HCT116 (cell line): ENCODE data around the gene MCF2L. TPM values are rescaled to one million over a fixed set of nuclear protein-coding genes. Genes with fewer than 3 reads are reported as not detected.

Experiments
- ATAC-seq: fragments of 200-7000 bp; cut with Tn5 transposase; 2 replicates; pipeline ENCODE4 v1.9.1; 2020; ENCODE audit warnings: mild to moderate bottlenecking, moderate library complexity
- BruUV-seq: library from RNA; stranded (reverse); fragments of 400-500 nt; replicated peaks from 2 replicates; lab custom pipeline; 2021; lab: Mats Ljungman, UMichigan
- CTCF ChIA-PET: fragments of 300-600 bp; sonication (Branson Sonifier 250); formaldehyde crosslinking; loops from one replicate; lab custom pipeline; 2021; ENCODE audit warnings: antibody characterized with exemption; lab: Charles Lee
- POLR2A ChIA-PET: fragments of 300-600, 350-600 bp; sonication (Branson Sonifier 250); formaldehyde crosslinking; loops from one replicate; lab custom pipeline; 2021; ENCODE audit warnings: antibody characterized with exemption; lab: Charles Lee
- RAD21 ChIA-PET, 2 experiments: fragments of 300-600 bp; sonication (Branson Sonifier 250); formaldehyde crosslinking; loops; one replicate each; lab custom pipeline; 2023; ENCODE audit warnings: low total read pairs in 2 of 2; ENCODE audit not compliant: uncharacterized antibody in 2 of 2, unreplicated experiment in 2 of 2, low non-redundant PET in 1 of 2; lab: Charles Lee
- DNase-seq: peaks from one replicate; pipeline ENCODE4 v3.0.0-alpha.2; 2010; ENCODE audit warnings: low read depth, low spot score
- H2AFZ ChIP-seq: fragments of 200-600 bp; shearing (Covaris generic), sonication (generic); 2 replicates; pipeline ENCODE4 v1.6.1; 2017; ENCODE audit warnings: low read depth, mixed run types, mixed read lengths, antibody characterized with exemption, low read length; ENCODE audit not compliant: poor library complexity, severe bottlenecking
- H3K27ac ChIP-seq: 2 replicates; pipeline ENCODE4 v1.5.1; 2012; ENCODE audit warnings: low read depth, low read length
- H3K27me3 ChIP-seq: fragments of 200-600 bp; sonication (generic); 2 replicates; pipeline ENCODE4 v1.6.1; 2016; ENCODE audit warnings: mixed run types, low read length, mixed read lengths; ENCODE audit not compliant: insufficient read depth
- H3K36me3 ChIP-seq, 2 experiments: fragments of 200-500 bp in 1 of 2; fragments of 200-600 bp in 1 of 2; sonication (Bioruptor generic) in 1 of 2; sonication (generic) in 1 of 2; 2 replicates each; pipeline versions ENCODE4 v1.5.1 to v1.6.1; 2014 to 2016; ENCODE audit warnings: low read length in 2 of 2, inconsistent platforms in 1 of 2, mixed read lengths in 1 of 2, mixed run types in 1 of 2; ENCODE audit not compliant: insufficient read depth in 2 of 2, control insufficient read depth in 1 of 2
- H3K4me1 ChIP-seq, 2 experiments: fragments of 200-600 bp in 1 of 2; sonication (generic) in 1 of 2; 2 replicates each; pipeline versions ENCODE4 v1.5.1 to v1.6.1; 2012 to 2017; ENCODE audit warnings: low read length in 2 of 2, inconsistent platforms in 1 of 2, mild to moderate bottlenecking in 1 of 2, mixed read lengths in 1 of 2, mixed run types in 1 of 2, moderate library complexity in 1 of 2; ENCODE audit not compliant: insufficient read depth in 2 of 2, control insufficient read depth in 1 of 2
- H3K4me2 ChIP-seq: fragments of 200-600 bp; sonication (generic); 2 replicates; pipeline ENCODE4 v1.6.1; 2017; ENCODE audit warnings: mixed run types, low read length, mixed read lengths
- H3K4me3 ChIP-seq, 2 experiments: fragments of 200-600 bp in 1 of 2; sonication (generic) in 1 of 2; replicated peaks in 1 of 2; 2 replicates each; pipeline ENCODE4 v1.5.1; 2011 to 2016; ENCODE audit warnings: low read length in 2 of 2, control low read depth in 1 of 2, low read depth in 1 of 2, mild to moderate bottlenecking in 1 of 2, mixed read lengths in 1 of 2, mixed run types in 1 of 2
- H3K79me2 ChIP-seq: fragments of 200-600 bp; sonication (generic); 2 replicates; pipeline ENCODE4 v1.6.1; 2017; ENCODE audit warnings: mild to moderate bottlenecking, mixed run types, low read length, moderate library complexity, mixed read lengths; ENCODE audit not compliant: insufficient read depth
- H3K9ac ChIP-seq: fragments of 200-600 bp; sonication (generic); 2 replicates; pipeline ENCODE4 v1.6.1; 2016; ENCODE audit warnings: low read length, mixed read lengths
- H3K9me2 ChIP-seq: fragments of 200-600 bp; sonication (generic), shearing (Covaris generic); 2 replicates; pipeline ENCODE4 v1.6.1; 2017; ENCODE audit warnings: mixed run types, mild to moderate bottlenecking, moderate library complexity; ENCODE audit not compliant: insufficient read depth
- H3K9me3 ChIP-seq, 2 experiments: fragments of 200-500 bp in 1 of 2; fragments of 200-600 bp in 1 of 2; sonication (Bioruptor generic) in 1 of 2; sonication (generic) in 1 of 2; 2 replicates each; pipeline ENCODE4 v1.6.1; 2014 to 2017; ENCODE audit warnings: low read length in 2 of 2, mixed read lengths in 2 of 2, inconsistent platforms in 1 of 2, low read depth in 1 of 2, mild to moderate bottlenecking in 1 of 2, mixed run types in 1 of 2, moderate library complexity in 1 of 2; ENCODE audit not compliant: control insufficient read depth in 1 of 2, insufficient read depth in 1 of 2
- H4K20me1 ChIP-seq: fragments of 200-600 bp; sonication (generic), shearing (Covaris generic); 2 replicates; pipeline ENCODE4 v1.6.1; 2017; ENCODE audit warnings: mixed run types, mild to moderate bottlenecking, moderate library complexity; ENCODE audit not compliant: insufficient read depth
- ATF3 ChIP-seq: IDR thresholded peaks from 2 replicates; pipeline ENCODE4 v1.6.1; 2012
- CEBPB ChIP-seq: IDR thresholded peaks from 2 replicates; pipeline ENCODE4 v1.6.1; 2012; ENCODE audit warnings: low read depth
- EGR1 ChIP-seq: IDR thresholded peaks from 2 replicates; pipeline ENCODE4 v1.6.1; 2012; ENCODE audit warnings: low read depth
- FOSL1 ChIP-seq: IDR thresholded peaks from 2 replicates; pipeline ENCODE4 v1.6.1; 2012; ENCODE audit warnings: low read depth
- MAX ChIP-seq: IDR thresholded peaks from 2 replicates; pipeline ENCODE4 v1.6.1; 2012
- RAD21 ChIP-seq: IDR thresholded peaks from 2 replicates; pipeline ENCODE4 v1.6.1; 2012; ENCODE audit warnings: low read depth, mild to moderate bottlenecking
- SP1 ChIP-seq: IDR thresholded peaks from 2 replicates; pipeline ENCODE4 v1.6.1; 2012; ENCODE audit warnings: low read depth
- SRF ChIP-seq: IDR thresholded peaks from 2 replicates; pipeline ENCODE4 v1.6.1; 2012; ENCODE audit warnings: low read depth
- TCF7L2 ChIP-seq: IDR thresholded peaks from 2 replicates; pipeline ENCODE4 v1.7.0; 2011; ENCODE audit warnings: borderline replicate concordance, inconsistent platforms; ENCODE audit not compliant: insufficient read depth, insufficient read length; ENCODE audit errors: extremely low read depth
- YY1 ChIP-seq: IDR thresholded peaks from 2 replicates; pipeline ENCODE4 v1.6.1; 2011; ENCODE audit warnings: low read length, low read depth, moderate library complexity, mild to moderate bottlenecking; ENCODE audit not compliant: insufficient replicate concordance; ENCODE audit errors: extremely low read depth
- intact Hi-C: fragments of 100-400 bp; cut with micrococcal nuclease; formaldehyde crosslinking; loops from 2 replicates; pipeline ENCODE4 v1.10.0; 2022
- total RNA-seq: library from RNA; stranded (reverse); gene quantifications from one replicate; pipeline ENCODE4 v1.2.1, GENCODE V29; 2021; ENCODE audit not compliant: unreplicated experiment
- TF ChIP-seq, protein P1 (sequence below): IDR thresholded peaks from 2 replicates; pipeline ENCODE4 v1.6.1; 2012; ENCODE audit warnings: low read depth
- TF ChIP-seq, protein P2 (sequence below), 3 experiments: fragments of 200-600 bp in 1 of 3; sonication (generic) in 1 of 3; IDR thresholded peaks in 2 of 3; conservative IDR thresholded peaks in 1 of 3; 2 replicates each; pipeline ENCODE4 v1.5.1; 2012 to 2017; ENCODE audit warnings: low read depth in 2 of 3, low read length in 2 of 3, antibody characterized with exemption in 1 of 3, borderline replicate concordance in 1 of 3, control low read depth in 1 of 3, mild to moderate bottlenecking in 1 of 3, mixed read lengths in 1 of 3, mixed run types in 1 of 3, moderate library complexity in 1 of 3; ENCODE audit not compliant: insufficient read depth in 1 of 3

Gene MCF2L
- total RNA-seq, 1 experiment from 2014 or later, result 19.3 TPM

DNA sequence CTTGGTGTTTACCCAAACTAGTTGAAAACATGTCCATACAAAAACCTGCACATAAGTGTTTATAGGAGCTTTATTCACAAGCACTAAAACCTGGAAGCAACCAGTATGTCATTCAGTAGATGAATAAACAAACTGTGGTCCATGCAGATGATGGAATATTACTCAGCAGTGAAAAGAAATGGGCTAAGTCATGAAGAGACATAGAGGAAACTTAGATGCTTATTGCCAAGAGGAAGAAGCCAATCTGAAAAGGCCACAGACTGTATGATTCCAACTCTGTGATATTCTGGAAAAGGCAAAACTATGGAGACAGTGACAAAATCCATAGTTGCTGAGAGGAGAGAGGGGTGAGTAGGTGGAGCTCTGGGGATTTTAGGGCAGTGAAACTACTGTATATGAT is 38.8 kb upstream of the MCF2L start:
- H4K20me1 ChIP-seq, result no peaks in the 10 kb centered on the region
- intact Hi-C loops, result no loop called here
- H3K9me3 ChIP-seq, result 0 out of 4 replicates have a peak, but pooled peaks cover 0 to 4% of the 10 kb centered on the region in 2 experiments
- no peak overlapping the region for H3K4me2 ChIP-seq
- H3K9ac ChIP-seq, result no peak overlapping the region
- no peaks in the 10 kb centered on the region for H3K36me3 ChIP-seq
- H3K27ac ChIP-seq, result no peak overlapping the region
- ATAC-seq (no peak), DNase-seq (no peak)
- RAD21 ChIA-PET, result no interaction called here
- H3K79me2 ChIP-seq, result no peaks in the 10 kb centered on the region
- BruUV-seq, result no TSS peak
- POLR2A ChIA-PET, result no interaction called here
- no peaks in the 10 kb centered on the region for H3K9me2 ChIP-seq
- H3K4me3 ChIP-seq, result no peak overlapping the region
- no peaks in the 10 kb centered on the region for H3K27me3 ChIP-seq
- H3K4me1 ChIP-seq, result peaks cover 9 to 13% of the 10 kb centered on the region in 2 experiments; a peak in 3 of 4 replicates
- TF ChIP-seq TCF7L2 (no peak), SRF (no peak)
- CTCF ChIA-PET, result no interaction called here
- H2AFZ ChIP-seq, result no peak overlapping the region

DNA sequence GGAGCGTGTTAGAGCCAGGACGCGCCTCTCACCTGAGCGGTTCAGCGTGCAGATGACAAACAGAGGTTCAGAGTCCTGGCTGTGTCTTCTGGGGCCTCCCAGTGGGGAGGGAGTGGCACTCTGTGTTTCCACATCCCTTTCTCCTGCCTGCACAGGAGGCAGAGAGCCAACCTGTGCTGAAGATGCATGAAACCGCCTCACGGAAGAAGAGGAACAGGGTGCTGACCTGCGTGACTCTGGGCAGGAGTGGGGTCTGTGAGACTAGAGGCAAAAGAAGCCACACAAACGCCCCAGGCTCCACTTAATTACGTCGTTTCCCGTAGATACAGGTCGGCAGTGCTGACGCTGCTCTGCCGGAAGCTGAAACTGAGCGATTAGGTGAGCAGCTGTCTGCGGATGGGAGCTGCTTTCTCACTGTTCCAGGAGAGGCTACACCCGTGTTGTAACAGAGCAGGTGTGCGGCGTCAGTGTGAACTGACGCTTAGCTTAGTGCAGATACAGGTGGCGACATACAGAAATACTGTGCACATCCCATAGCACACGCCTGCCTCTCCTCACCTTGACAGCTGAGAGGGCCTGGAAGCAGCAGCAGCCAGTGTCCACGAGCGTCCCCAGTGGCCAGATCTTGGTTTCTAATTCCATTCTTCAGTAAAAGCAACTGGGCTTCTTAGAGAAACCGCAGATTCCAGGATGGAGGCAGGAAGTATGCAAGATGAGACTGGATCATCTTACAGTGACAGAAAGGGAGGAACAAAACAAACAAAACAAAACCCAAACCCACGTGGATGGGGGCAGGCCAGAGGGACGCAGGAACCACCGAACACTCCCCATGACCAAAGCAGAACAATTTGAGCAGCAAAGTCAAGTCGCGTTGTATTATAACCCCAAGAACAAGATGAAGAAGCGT is 37.7 kb upstream of the MCF2L start:
- peak overlapping the region; percentile 67 for H3K4me2 ChIP-seq
- no peaks in the 10 kb centered on the region for H3K36me3 ChIP-seq
- BruUV-seq, result no TSS peak
- ATAC-seq (peak; percentile 97), DNase-seq (peak; percentile 46)
- H4K20me1 ChIP-seq, result no peaks in the 10 kb centered on the region
- RAD21 ChIA-PET, result interaction anchor here in 1 of 2 experiments (0.5 kb wide), 1 partner anchor 18 kb away, joined by 3 read pairs; no protein-coding TSS in a partner anchor
- H3K4me1 ChIP-seq, result peaks cover 9 to 13% of the 10 kb centered on the region in 2 experiments; a peak in 3 of 4 replicates
- intact Hi-C loops, result no loop called here
- H3K9me3 ChIP-seq, result 0 out of 4 replicates have a peak, but pooled peaks cover 0 to 4% of the 10 kb centered on the region in 2 experiments
- H3K79me2 ChIP-seq, result no peaks in the 10 kb centered on the region
- H3K9ac ChIP-seq, result no peak overlapping the region
- no peak overlapping the region for H3K27ac ChIP-seq
- H3K27me3 ChIP-seq, result no peaks in the 10 kb centered on the region
- H3K9me2 ChIP-seq, result no peaks in the 10 kb centered on the region
- H2AFZ ChIP-seq, result peak overlapping the region; percentile 4
- POLR2A ChIA-PET, result no interaction called here
- H3K4me3 ChIP-seq, result peak overlapping the region in 1 of 2 experiments; percentile 37; a peak in 2 of 4 replicates
- CTCF ChIA-PET, result interaction anchor here (0.6 to 2.7 kb wide), 7 partner anchors 10 to 256 kb away, joined by 3 to 18 read pairs (median 4); no protein-coding TSS in a partner anchor
- TF ChIP-seq FOSL1 (no peak), YY1 (peak; percentile 14), EGR1 (no peak), SP1 (no peak), RAD21 (peak; percentile 63), MAX (peak; percentile 24; the same call in 1 of the 2 replicates), ATF3 (no peak), CEBPB (no peak)
- TF ChIP-seq, protein P1, sequence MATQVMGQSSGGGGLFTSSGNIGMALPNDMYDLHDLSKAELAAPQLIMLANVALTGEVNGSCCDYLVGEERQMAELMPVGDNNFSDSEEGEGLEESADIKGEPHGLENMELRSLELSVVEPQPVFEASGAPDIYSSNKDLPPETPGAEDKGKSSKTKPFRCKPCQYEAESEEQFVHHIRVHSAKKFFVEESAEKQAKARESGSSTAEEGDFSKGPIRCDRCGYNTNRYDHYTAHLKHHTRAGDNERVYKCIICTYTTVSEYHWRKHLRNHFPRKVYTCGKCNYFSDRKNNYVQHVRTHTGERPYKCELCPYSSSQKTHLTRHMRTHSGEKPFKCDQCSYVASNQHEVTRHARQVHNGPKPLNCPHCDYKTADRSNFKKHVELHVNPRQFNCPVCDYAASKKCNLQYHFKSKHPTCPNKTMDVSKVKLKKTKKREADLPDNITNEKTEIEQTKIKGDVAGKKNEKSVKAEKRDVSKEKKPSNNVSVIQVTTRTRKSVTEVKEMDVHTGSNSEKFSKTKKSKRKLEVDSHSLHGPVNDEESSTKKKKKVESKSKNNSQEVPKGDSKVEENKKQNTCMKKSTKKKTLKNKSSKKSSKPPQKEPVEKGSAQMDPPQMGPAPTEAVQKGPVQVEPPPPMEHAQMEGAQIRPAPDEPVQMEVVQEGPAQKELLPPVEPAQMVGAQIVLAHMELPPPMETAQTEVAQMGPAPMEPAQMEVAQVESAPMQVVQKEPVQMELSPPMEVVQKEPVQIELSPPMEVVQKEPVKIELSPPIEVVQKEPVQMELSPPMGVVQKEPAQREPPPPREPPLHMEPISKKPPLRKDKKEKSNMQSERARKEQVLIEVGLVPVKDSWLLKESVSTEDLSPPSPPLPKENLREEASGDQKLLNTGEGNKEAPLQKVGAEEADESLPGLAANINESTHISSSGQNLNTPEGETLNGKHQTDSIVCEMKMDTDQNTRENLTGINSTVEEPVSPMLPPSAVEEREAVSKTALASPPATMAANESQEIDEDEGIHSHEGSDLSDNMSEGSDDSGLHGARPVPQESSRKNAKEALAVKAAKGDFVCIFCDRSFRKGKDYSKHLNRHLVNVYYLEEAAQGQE, result no peak
- TF ChIP-seq, protein P2, sequence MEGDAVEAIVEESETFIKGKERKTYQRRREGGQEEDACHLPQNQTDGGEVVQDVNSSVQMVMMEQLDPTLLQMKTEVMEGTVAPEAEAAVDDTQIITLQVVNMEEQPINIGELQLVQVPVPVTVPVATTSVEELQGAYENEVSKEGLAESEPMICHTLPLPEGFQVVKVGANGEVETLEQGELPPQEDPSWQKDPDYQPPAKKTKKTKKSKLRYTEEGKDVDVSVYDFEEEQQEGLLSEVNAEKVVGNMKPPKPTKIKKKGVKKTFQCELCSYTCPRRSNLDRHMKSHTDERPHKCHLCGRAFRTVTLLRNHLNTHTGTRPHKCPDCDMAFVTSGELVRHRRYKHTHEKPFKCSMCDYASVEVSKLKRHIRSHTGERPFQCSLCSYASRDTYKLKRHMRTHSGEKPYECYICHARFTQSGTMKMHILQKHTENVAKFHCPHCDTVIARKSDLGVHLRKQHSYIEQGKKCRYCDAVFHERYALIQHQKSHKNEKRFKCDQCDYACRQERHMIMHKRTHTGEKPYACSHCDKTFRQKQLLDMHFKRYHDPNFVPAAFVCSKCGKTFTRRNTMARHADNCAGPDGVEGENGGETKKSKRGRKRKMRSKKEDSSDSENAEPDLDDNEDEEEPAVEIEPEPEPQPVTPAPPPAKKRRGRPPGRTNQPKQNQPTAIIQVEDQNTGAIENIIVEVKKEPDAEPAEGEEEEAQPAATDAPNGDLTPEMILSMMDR (IDR thresholded peaks at IDR 0.05 in 2 of 3, conservative IDR thresholded peaks at IDR 0.05 in 1 of 3; ENCODE audit: borderline replicate concordance in 1 of 3, insufficient read depth in 1 of 3, low read depth in 2 of 3, low read length in 2 of 3), result peak; percentile 43 to 90 (median 83); a peak in 5 of 6 replicates
